Suprapubic skin (tissue), 4 donors: ENCODE measurements around the gene THTPA. TPM values are rescaled to one million over a fixed set of nuclear protein-coding genes. Genes with fewer than 3 reads are reported as not detected.

Experiments used
- DNase-seq, 2 donors: peaks; one replicate each; pipeline ENCODE4 v3.0.0-alpha.2; 2019; ENCODE audit warnings: low spot score in 2 of 2
- H3K27ac ChIP-seq: fragments of 200-600 bp; sonication (generic); one replicate; pipeline ENCODE4 v1.5.1; 2019
- H3K27me3 ChIP-seq: fragments of 200-600 bp; sonication (generic); one replicate; pipeline ENCODE4 v1.5.1; 2019
- H3K36me3 ChIP-seq: fragments of 200-600 bp; sonication (generic); one replicate; pipeline ENCODE4 v1.5.1; 2019
- H3K4me1 ChIP-seq: fragments of 200-600 bp; sonication (generic); one replicate; pipeline ENCODE4 v1.5.1; 2019
- H3K4me3 ChIP-seq: fragments of 200-600 bp; sonication (generic); one replicate; pipeline ENCODE4 v1.5.1; 2019; ENCODE audit warnings: mild to moderate bottlenecking
- H3K9me3 ChIP-seq: fragments of 200-600 bp; sonication (generic); one replicate; pipeline ENCODE4 v1.5.1; 2019
- CTCF ChIP-seq, 2 donors: fragments of 200-600 bp in 1 of 2; fragments of 450-650 bp in 1 of 2; sonication (generic) in 1 of 2; IDR thresholded peaks; one replicate each; pipeline ENCODE4 v1.5.1; 2016 to 2019; ENCODE audit warnings: antibody characterized with exemption in 2 of 2, mild to moderate bottlenecking in 1 of 2, moderate library complexity in 1 of 2
- EP300 ChIP-seq: sonication (generic); formaldehyde crosslinking; IDR thresholded peaks from one replicate; pipeline ENCODE4 v1.6.1; 2017; ENCODE audit warnings: antibody characterized with exemption
- POLR2A ChIP-seq, 2 donors: fragments of 450-650 bp; IDR thresholded peaks; one replicate each; pipeline ENCODE4 v1.6.1; 2017; ENCODE audit warnings: antibody characterized with exemption in 2 of 2, mild to moderate bottlenecking in 2 of 2, moderate library complexity in 2 of 2
- POLR2AphosphoS5 ChIP-seq, 3 donors: sonication (generic); formaldehyde crosslinking; IDR thresholded peaks; one replicate each; pipeline ENCODE4 v1.6.1; 2017; ENCODE audit warnings: antibody characterized with exemption in 3 of 3
- WGBS: methylation state at CpG from one replicate; pipeline ENCODE4 v1.1.5; 2018; 5-methylcytosine and 5-hydroxymethylcytosine counted together
- total RNA-seq, 4 donors: library from RNA; depleted of rRNA; stranded (reverse); fragments of >200 nt; gene quantifications; one replicate each; pipeline ENCODE4 v1.1.0, GENCODE V29; 2016

The THTPA gene
- total RNA-seq, 4 donors from 2014 or later = 7.0 to 16.7 (median 11.8) TPM

- Histone ChIP-seq H3K27ac (no peak overlapping the region), H3K9me3 (no peaks in the 10 kb centered on the region)
- 58% methylated on average over 12 of the region's 12 CpGs for WGBS
Observed at GRCh38 chr14:23550131-23550811, 5.8 kb upstream of the THTPA start.

GRCh38 chr14:23550812-23551265 is 5.2 kb upstream of the THTPA start:
- Histone ChIP-seq H3K27ac (no peak overlapping the region), H3K4me1 (peaks cover 24% of the 10 kb centered on the region), H3K36me3 (no peaks in the 10 kb centered on the region), H3K27me3 (peaks cover 7% of the 10 kb centered on the region), H3K4me3 (peak overlapping the region; percentile 59), H3K9me3 (no peaks in the 10 kb centered on the region)
- no peak for DNase-seq
- TF ChIP-seq POLR2A (IDR thresholded peaks at IDR 0.05) (no peak), EP300 (no peak), CTCF (IDR thresholded peaks at IDR 0.05) (no peak), POLR2AphosphoS5 (IDR thresholded peaks at IDR 0.05) (no peak)
- WGBS = 2% methylated on average over 26 of the region's 37 CpGs

More at GRCh38 chr14:23550131-23550811, 5.8 kb upstream of the THTPA start:
- H3K36me3 ChIP-seq = no peaks in the 10 kb centered on the region
- H3K27me3 ChIP-seq = peaks cover 7% of the 10 kb centered on the region
- no peak for DNase-seq
- peaks cover 20% of the 10 kb centered on the region for H3K4me1 ChIP-seq
- no peak for TF ChIP-seq EP300
- no peak for TF ChIP-seq POLR2AphosphoS5 (IDR thresholded peaks at IDR 0.05)
- TF ChIP-seq POLR2A (IDR thresholded peaks at IDR 0.05) = no peak
- TF ChIP-seq CTCF (IDR thresholded peaks at IDR 0.05) = no peak
- peak overlapping the region; percentile 59 for H3K4me3 ChIP-seq

GRCh38 chr14:23551266-23552028 is 4.6 kb upstream of the THTPA start, which contains the start of gene ZFHX2:
TSS of gene ZFHX2 (minus strand) at chr14:23551765. CDS start at chr14:23535325, 16,440 bp downstream.
- 1% methylated on average over 49 of the region's 49 CpGs for WGBS
- peak in 1 of 2 donors; percentile 88 for DNase-seq

GRCh38 chr14:23555533-23555881 is 564 bp upstream of the THTPA start:
- DNase-seq = no peak
- Histone ChIP-seq H3K9me3 (no peaks in the 10 kb centered on the region), H3K27ac (peak overlapping the region; percentile 96), H3K4me3 (peak overlapping the region; percentile 92), H3K27me3 (peaks cover 6% of the 10 kb centered on the region), H3K36me3 (peaks cover 26% of the 10 kb centered on the region), H3K4me1 (peaks cover 42% of the 10 kb centered on the region)
- WGBS = 1% methylated on average over 12 of the region's 14 CpGs
- TF ChIP-seq POLR2AphosphoS5 (IDR thresholded peaks at IDR 0.05) = no peak

More at GRCh38 chr14:23551266-23552028, 4.6 kb upstream of the THTPA start, which contains the start of gene ZFHX2:
- no peaks in the 10 kb centered on the region for H3K9me3 ChIP-seq
- H3K4me1 ChIP-seq = peaks cover 28% of the 10 kb centered on the region
- no peak for TF ChIP-seq CTCF (IDR thresholded peaks at IDR 0.05)
- no peak for TF ChIP-seq POLR2AphosphoS5 (IDR thresholded peaks at IDR 0.05)
- no peak for TF ChIP-seq EP300
- no peak for TF ChIP-seq POLR2A (IDR thresholded peaks at IDR 0.05)
- H3K27ac ChIP-seq = no peak within 1 kb of the TSS
- no peaks in the 10 kb centered on the region for H3K36me3 ChIP-seq
- peaks cover 7% of the 10 kb centered on the region for H3K27me3 ChIP-seq
- peak within 1 kb of the TSS; percentile 59 for H3K4me3 ChIP-seq

- Histone ChIP-seq H3K4me3 (peak overlapping the region; percentile 92), H3K27me3 (no peaks in the 10 kb centered on the region), H3K4me1 (peaks cover 29% of the 10 kb centered on the region), H3K9me3 (no peaks in the 10 kb centered on the region), H3K36me3 (peaks cover 37% of the 10 kb centered on the region), H3K27ac (peak overlapping the region; percentile 96)
- no peak for DNase-seq
- TF ChIP-seq EP300 (no peak), CTCF (IDR thresholded peaks at IDR 0.05) (no peak), POLR2A (IDR thresholded peaks at IDR 0.05) (no peak), POLR2AphosphoS5 (IDR thresholded peaks at IDR 0.05) (no peak)
- 50% methylated on average over 8 of the region's 17 CpGs for WGBS
Observed at GRCh38 chr14:23556700-23557440, 799 bp downstream of the THTPA start.
